HG02885 (cell line): Measurements from ENCODE around the gene PTEN.

Source experiments
- ATAC-seq: cut with Tn5 transposase; IDR thresholded peaks from one replicate; pipeline ENCODE4 v1.9.1; 2021; ENCODE audit warnings: mild to moderate bottlenecking; ENCODE audit not compliant: unreplicated experiment, poor library complexity

The PTEN gene

DNA sequence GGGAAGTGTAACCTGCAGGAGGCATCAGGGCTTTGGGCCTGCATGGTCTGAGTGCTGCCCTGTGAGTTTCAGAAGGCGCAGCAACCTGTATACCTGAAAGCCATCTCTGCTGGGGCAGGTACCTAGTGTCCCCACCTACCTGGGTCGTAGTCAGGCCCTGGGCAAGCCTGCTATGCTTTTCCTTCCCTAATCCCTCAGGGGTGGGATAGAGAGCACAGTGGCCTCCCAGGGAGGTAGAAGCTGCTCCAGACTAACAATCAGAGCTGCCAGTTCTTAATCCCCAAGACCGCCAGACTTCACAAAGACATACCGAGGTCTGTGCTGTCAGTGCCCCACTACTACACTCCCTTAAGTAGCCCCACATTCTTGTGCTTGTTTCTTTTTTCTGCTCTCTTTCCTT is 52.0 kb downstream of the PTEN start:
- ATAC-seq, result no peak

DNA sequence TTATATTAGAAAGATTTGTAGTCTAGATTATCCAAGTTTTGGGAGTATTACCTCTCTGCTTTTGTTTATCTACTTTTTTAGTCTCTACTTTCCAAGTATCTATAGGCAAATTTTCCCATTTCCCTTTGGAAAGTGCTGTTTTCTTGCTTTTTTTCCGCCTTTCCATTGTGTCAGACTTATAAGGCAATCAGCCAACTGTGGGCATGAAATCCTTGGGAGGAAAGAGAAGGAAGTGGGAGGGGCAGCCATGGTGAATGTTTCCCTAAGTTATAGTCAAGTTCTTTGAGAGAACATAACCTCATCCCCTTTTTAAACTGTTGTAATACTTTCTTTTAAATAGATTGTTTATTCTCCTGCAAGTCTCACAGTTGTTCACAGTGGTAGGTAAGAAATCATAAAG is 52.6 kb downstream of the PTEN start:
- ATAC-seq, result no peak

DNA sequence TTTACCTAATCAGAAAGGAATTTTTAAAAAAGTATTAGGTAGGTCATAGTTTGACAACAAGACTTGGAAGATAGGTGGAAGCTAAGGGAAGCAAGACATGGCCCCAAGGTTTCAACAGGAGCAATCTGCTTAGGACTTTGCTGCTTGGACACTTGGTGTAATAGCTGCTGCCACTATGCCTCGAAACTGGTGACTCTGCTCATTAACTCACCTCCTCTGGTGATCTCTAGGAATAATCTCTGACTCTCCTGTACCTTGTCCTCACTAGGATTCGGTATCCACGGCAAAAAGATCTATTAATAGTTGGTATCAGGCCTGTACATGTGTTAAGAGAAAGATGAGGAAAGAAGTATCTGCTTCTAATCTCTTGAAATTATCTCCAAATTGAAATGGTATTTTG is 53.1 kb downstream of the PTEN start:
- ATAC-seq, result no peak

DNA sequence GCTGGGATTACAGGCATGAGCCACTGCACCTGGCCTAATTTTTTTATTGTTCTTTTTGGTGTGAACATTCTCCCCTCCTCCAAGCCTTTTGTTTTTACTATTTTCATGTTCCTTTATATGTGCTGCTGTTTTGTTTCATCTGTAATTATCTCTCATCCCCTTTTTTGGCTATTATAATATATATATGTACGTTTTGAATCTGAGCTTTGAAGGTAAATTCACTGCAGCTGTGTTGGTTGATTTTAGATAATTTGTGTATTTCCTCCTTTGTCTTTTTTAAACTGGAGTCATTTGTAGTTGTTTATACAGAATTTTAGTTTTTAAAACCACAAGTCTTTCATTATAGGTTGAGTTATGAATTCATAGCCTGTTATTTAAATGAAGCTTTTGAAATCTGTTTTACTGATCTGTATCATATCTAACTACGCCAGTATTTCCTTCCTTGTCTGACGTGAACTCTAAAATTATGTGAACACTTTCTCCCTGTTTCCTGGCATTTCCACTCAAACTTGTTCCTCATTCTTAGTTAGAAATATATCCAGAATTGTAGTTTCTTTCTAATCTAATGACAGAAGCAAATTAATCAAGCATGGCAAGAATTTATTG is 54.9 kb downstream of the PTEN start:
- ATAC-seq, result no peak

DNA sequence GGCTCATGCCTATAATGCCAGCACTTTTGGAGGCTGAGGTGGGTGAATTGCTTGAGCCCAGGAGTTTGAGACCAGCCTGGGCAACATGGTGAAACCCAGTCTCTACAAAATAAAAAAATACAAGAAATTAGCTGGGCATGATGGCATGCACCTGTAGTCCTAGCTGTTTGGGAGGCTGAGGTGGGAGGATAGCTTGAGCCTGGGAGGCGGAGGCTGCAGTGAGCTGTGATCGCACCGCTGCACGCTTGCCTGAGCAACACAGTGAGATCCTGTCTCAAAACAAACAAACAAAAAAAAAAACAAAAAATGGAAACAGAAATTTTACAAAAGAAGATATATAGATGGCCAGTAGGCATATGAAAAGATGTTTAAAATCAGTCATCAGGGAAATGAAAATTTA is 57.1 kb downstream of the PTEN start:
- ATAC-seq, result no peak

DNA sequence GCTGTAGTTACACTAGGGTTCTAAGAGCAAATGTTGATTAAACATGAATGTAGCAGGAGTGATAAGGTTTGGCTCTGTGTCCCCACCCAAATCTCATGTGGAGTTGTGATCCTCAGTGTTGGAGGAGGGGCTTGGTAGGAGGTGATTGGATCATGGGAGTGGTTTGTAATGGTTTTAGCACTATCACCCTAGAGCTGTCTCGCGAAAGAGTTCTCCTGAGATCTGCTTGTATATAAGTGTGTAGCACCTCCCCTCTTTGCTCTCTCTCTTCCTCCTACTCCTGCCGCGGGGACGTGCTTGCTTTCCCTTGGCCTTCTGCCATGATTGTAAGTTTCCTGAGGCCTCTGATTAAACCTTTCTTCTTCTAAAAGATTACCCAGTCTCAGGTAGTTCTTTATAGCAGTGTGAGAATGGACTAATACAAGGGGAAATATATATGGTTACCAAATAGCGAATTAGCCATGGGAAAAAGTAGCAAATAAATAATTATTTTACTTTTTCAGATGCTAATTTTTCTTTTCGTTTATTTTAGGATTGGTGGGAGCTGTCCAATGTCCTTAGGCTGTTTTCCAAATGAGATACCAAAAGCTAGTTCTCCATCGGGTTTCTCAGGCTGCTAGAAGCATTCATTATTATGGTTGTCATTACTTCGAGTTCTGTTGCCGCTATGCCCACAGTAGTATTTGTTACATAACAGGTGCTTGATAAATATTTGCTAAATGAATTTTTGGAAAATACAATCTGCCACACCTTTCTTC is 58.7 kb downstream of the PTEN start:
- no peak for ATAC-seq

DNA sequence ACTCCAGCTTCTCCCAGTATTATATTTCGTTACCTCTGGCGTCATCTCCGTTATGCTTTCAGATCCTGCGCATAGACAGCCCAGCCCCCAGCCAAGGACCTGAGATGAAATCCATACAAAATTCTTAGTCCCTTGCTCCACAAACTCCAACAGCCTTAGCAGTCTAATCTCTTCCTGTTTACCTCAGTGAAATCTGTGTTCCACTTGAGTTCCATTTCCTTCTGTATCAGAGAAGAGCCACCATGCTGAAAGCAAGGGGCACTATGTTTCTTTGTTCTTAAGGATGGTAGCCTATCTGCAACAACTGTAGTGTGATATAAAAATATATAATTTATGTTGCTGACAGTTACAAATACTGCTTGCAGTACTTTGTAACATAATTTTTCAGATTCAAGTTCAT is 59.8 kb downstream of the PTEN start:
- ATAC-seq, result no peak

DNA sequence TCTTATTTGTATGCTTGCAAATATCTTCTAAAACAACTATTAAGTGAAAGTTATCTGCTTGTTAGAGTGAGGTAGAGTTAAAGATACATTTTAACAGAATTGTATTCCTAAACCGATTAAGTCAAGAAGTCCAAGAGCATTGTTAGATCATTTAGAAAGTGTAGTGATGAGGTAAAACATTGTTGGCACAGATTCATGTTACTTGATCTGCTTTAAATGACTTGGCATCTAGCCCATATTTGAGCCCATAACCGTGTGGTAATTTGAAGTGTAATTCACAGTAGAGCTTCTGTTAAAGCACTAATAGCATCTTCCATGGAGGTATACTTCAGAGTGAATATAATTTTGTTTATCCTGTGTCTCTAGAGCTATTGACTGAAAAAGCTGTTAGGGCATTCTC is 62.1 kb downstream of the PTEN start:
- ATAC-seq, result no peak

DNA sequence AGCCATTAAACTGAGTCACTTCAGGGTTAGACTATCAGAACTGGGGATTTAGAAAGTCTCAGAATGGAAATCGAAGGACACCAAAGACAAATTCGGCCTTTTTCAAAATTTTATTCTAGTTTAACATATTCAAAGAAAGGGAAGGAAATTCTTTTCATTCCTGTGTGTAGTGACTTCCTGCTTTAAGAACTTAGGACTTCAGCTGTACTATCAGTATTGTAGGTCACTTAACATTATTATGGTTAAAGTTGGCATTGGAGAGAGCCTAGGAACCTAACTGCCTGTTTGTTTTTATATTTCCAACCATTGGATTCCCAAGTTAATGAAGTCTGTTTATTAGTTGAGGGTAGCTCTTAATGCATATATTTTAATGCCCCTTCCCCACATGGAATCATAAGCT is 63.7 kb downstream of the PTEN start:
- ATAC-seq, result no peak

DNA sequence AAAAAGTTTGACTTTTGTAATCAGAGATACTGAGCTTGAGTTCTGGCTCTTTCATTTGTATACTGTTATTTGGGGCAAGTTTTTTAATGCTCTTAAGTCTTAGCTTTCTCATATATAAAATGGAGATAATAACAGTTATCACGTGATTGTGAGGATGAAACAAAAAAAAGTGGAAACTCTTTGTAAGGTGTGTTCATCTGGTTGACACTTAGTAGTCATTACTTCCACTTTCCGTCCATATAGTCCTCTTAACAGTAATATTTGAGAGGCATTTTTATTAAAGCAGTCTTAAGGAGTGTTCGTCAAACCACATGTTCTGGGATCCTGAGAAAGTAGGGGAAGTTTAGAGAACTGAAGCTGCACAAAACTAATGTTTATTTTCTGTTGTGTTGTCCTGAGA is 65.6 kb downstream of the PTEN start:
- ATAC-seq, result no peak

DNA sequence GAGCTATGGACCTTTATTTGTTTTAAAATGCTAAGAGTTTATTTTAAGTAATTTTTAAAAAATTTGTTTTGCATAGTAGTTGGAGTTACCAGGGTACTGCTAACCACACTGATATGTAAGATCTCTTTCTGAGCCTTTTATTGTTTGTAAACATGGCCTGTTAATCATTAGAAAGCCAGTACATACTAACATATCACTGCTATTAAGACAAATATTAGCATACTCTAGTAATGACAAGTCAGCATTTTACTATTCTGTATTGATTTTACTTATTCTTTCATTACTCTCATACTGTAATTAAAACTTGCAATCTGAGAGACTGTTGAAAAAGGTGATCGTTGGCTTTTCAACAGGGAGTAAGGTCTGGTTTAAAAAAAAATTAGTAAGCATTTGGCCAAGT is 66.7 kb downstream of the PTEN start:
- ATAC-seq, result no peak

DNA sequence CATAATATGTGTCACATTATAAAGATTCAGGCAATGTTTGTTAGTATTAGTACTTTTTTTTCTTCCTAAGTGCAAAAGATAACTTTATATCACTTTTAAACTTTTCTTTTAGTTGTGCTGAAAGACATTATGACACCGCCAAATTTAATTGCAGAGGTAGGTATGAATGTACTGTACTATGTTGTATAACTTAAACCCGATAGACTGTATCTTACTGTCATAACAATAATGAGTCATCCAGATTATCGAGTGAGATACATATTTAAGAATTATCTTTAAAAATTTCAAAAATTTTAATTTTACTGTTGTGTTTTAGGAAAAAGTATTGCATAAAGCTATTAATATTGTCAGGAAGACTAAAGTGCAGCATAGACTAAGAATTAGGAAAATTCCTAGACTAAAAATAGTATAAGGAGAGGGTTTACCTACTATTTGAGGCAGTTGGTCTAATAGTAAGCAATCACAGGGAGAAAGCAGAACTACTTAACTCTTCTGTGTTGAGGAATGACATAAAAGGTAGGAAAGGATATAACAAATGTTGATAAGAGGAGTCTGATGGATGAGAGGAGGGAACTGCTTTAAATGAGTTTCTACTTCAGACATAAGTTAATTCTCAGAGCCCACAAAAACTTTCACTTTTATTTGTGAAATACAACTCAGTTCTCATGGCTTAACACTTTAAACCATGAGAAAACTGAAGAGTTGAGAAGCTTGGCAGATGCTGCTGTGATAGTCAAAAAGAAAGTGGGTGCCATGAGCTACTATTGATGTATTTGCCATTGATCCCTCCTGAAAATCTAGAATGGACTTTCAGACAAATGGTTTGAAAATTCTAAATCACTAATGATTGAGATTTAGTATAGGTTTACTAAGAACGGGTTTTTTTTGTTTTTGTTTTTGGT is 67.8 kb downstream of the PTEN start:
- no peak for ATAC-seq

DNA sequence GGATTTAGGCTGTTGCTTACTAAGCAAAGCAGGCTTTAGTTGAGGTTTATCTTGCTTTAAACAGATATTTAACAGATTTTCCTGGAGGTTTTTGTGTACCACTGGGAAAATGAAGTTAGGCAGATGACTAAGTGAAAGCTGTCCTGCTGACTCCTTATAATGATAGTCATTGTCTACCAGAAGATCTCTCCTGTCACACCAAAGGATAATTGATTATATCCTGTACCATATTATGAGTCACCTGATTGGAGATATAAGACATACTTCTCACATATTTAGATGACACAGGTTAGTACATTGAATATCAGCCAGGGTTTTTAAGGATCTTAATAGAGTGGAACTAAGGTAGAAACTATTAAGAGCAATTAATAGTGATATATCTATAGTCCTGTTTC is 68.4 kb downstream of the PTEN start:
- ATAC-seq, result no peak

DNA sequence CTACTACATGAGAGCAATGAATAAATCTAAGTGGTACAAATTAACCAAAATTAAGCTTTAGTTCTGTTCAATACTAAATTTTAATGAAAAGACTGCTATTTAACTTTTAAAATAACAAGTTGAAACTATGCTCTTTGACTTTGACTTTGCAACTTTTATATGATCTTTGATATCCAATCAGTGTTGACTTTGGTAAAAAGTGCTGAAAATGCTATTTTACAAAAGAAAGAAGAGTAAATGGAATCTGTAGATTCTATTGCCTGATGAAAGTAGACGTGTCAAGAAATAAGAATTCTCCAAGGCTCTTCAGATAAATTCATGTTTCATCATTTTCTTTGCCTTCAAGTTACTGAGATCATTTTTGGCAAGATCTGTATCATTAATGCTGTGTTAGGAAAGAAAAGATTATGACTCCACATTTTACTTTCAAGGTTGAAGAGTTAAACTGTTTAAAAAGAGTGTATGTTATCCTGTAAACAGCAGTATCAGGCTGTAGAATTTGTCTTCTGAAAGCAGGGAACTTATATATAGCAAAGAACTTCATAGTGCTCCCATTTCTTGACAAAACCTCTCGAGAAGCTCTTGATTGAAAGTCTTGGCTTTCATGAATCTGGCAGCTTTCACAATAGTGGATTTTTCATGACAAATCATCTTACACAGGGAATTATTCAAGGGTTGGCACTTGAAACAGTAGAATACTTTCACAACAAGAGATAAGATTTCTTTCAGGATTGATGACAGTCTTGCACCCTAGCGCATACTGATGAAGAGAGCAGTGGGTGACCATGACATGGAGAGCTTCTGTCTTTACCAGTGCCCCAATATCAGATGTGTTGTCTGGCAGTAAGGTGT is 72.1 kb downstream of the PTEN start:
- ATAC-seq, result no peak

DNA sequence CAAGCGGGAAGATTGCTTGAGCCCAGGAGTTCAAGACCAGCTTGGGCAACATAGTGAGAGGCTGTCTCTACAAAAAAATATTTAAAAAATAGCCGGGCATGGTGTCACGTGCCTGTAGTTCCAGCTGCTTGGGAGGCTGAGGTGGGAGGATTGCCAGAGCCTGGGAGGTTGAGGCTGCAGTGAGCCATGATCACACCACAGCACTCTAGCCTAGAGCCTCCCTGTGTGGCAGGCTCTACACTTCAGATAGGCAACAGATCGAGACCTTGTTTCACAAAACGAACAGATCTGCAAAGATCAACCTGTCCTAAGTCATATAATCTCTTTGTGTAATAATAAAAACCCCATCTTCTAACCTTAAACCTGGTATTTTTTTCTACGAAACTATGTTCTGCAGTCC is 76.8 kb downstream of the PTEN start:
- no peak for ATAC-seq

DNA sequence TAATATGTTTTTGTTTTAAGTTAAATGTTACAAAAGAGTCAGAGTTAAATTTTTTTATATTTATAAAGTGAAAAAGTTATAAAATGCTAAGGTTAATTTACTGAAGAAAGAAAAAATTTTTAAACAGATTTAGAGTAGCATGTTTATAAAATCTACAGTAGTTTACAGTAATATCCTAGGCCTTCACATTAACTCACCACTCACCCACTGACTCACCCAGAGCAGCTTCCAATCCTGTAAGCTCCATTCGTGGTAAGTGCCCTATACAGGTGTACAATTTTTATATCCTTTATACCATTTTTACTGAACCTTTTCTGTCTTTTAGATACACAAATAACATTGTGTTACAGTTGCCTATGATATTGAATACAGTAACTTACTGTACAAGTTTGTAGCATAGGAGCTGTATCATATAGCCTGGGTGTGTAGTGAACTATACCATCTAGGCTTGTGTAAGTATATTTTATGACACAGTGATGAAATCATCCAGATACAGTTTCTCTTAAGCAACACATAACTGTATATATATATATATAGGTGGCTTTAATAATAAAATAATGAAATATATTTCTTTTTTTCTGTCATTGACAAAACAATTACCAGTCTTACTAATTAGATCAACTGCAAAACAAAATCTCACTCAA is 79.6 kb downstream of the PTEN start:
- ATAC-seq, result no peak

DNA sequence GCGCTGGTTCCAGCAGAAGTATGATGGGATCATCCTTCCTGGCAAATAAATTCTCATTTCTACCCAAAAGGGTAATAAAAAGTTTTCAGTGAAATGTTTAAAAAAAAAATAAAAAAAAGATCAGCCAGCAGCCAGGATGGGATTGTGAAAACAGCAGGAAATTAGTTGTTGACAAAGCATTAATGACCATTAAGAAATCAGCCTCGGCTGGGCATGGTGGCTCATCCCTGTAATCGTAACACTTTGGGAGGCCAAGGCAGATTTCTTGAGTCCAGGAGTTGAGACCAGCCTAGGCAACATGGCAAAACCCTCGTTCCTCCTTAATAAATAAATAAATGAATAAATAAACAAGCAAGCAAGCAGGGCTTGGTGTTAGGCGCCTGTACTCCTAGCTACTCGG is 82.6 kb downstream of the PTEN start:
- no peak for ATAC-seq

DNA sequence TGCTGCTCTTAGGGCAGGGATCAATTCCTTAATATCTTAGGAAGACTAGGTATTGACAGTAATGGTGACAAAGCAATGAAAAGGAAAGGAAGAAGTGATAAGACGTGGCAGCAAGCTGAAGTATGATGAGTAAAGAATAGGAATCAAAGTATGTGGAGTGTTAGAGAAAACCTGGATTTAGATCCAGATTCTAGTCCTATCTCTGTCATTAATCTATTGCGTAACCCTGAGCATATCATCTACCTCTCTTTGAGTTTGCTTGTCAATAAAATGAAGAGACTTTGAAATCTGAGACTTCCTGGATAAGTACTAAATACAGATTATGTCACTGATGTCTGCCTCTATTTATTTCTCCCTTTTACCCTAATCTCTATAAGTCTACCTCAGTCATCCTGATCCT is 89.2 kb downstream of the PTEN start:
- ATAC-seq, result no peak

DNA sequence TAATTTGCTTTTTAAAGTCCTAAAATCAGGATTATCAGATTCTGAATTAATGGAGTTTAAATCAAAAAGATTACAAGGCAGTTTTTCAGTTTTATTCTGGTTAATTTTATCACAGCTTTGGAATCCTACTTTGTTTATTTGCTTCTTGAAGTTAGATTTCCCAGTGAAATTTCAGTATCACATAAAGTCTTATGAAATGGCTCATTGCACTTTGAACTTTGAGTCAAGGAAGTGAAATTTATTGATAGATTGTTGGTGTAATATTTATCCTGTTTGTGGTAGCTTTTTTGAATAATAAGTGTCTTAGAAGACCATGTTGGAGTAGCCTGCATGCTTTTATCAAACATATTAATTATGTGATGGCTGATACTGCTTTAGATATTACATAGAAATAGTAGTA is 92.6 kb downstream of the PTEN start:
- ATAC-seq, result no peak

DNA sequence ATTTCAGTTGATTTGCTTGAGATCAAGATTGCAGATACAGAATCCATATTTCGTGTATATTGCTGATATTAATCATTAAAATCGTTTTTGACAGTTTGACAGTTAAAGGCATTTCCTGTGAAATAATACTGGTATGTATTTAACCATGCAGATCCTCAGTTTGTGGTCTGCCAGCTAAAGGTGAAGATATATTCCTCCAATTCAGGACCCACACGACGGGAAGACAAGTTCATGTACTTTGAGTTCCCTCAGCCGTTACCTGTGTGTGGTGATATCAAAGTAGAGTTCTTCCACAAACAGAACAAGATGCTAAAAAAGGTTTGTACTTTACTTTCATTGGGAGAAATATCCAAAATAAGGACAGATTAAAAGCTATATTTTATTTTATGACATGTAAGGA is 94.3 kb downstream of the PTEN start:
- ATAC-seq, result no peak
